GM12874 (cell line): ENCODE data around the gene SNX15.

Source experiments
- TF ChIP-seq, protein P1 (sequence below): IDR thresholded peaks from 2 replicates; pipeline ENCODE4 v1.5.1; 2011; ENCODE audit warnings: low read depth, mild to moderate bottlenecking, control low read depth, low read length, moderate library complexity; ENCODE audit not compliant: insufficient read depth

The SNX15 gene

DNA sequence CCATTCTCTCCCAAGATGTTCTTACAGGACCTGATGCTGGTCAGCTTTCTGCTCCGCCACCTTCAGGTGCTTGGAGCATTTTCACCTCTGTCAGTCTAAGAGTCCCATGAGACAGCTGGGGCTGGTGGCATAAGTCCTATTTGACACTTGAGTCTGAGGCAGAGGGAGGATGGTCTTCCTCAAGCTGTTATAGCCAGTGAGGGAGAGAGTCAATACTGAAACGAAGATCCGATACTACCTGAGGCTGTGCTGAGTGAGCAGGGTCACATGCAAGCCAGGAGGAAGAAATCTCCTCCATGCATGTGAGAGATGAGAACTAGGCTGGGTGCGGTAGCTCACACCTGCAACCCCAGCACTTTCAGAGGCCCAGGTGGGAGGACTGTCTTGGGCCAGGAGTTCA, 62.4 kb downstream of the SNX15 start:
- TF ChIP-seq, protein P1, sequence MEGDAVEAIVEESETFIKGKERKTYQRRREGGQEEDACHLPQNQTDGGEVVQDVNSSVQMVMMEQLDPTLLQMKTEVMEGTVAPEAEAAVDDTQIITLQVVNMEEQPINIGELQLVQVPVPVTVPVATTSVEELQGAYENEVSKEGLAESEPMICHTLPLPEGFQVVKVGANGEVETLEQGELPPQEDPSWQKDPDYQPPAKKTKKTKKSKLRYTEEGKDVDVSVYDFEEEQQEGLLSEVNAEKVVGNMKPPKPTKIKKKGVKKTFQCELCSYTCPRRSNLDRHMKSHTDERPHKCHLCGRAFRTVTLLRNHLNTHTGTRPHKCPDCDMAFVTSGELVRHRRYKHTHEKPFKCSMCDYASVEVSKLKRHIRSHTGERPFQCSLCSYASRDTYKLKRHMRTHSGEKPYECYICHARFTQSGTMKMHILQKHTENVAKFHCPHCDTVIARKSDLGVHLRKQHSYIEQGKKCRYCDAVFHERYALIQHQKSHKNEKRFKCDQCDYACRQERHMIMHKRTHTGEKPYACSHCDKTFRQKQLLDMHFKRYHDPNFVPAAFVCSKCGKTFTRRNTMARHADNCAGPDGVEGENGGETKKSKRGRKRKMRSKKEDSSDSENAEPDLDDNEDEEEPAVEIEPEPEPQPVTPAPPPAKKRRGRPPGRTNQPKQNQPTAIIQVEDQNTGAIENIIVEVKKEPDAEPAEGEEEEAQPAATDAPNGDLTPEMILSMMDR: no peak
